GM12801 (cell line): ENCODE measurements around the gene DIP2C.

Experiments used
- CTCF ChIP-seq: IDR thresholded peaks from one replicate; pipeline ENCODE4 v1.5.1; 2011; ENCODE audit warnings: control low read depth; ENCODE audit not compliant: insufficient read length; ENCODE audit errors: extremely low read depth

Gene DIP2C

DNA sequence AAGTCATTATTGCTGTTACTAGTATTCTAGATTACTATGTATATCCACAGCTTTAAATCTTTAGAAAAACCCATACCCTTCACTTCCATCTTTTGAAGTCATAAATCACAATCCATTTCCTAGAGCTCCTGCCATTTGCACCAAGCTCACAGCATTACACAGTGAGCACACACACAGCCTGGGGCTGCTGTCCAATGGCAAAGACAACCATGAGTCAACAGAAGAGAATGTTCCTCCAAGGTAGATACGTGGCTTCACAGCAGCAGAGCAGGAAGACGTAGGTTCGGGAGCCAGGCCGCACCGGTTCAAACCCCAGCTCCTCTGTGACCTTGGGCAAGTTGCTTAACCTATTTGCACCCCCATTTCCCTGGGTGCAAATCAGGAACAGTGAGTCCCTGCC, 234.6 kb downstream of the DIP2C start:
- no peak for TF ChIP-seq CTCF

GRCh38 chr10:453647-454046, 235.8 kb downstream of the DIP2C start:
- no peak for TF ChIP-seq CTCF

DNA sequence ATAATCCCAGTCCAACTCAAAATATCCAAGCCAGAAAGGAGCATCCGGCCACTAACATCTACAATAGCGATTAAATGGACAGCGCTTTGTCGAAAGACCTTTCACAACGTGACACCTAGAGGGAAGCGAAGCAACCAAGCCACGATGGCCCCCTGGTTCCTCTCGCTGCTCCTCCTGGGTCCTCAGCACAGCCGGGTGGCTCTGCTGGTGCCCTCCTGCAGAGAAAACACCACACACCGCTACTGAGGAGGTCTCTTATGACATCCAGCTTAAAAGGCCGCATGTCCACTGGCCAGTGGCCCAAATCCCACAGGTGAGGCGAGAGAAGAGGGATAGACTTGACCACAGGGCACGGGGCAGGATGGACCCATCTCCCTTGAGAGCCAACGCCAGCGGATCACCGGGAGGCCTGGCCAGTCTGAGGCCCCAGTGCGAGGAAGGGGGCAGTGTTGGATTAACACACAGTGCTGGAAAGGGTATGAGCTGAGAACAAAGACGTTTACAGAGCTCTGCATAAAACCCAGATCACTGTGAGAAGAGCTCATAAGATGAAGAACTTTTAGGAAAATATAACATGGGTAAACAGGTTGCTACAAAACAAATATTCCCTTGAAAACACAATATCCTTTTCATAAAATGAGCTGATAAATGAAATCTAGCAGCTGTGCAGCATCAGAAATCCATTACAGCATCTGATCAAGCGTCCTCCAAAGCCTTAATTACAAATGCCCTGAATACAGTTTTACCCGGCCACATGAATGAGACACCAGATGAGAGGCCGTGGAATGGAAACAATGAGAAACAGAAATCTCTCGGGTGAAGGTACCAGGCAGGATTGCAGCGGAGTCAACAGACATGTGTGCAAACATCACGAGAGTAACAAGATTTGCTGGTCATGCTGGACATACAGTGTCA, 236.7 kb downstream of the DIP2C start:
- TF ChIP-seq CTCF = no peak

GRCh38 chr10:451856-452255, 237.6 kb downstream of the DIP2C start:
- TF ChIP-seq CTCF = no peak

DNA sequence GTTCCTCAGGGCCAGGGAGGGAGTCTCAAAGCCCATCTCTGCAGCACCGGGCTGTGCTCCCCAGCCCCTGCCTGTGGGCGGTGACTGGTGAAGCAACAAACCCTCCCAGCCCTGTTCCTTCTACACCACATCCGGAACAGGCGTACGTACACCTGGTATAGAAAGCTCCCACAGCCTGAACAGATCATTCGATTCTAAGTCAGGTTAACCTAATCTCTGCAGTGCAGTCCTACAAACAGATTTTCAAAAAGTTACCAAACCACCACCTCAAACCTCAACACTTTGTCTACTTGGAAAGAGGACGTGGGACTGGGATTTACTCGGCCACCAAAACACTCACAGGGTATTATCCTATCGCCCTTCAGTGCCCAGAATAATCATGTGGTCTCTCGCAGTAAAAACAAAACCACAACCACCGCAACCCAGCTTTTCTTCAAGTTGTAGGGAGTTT, 238.4 kb downstream of the DIP2C start:
- TF ChIP-seq CTCF = no peak

- no peak for TF ChIP-seq CTCF
These were observed 239.0 kb downstream of the DIP2C start for GRCh38 chr10:450463-450862.

GRCh38 chr10:443459-443858, 246.0 kb downstream of the DIP2C start:
- no peak for TF ChIP-seq CTCF
